ENCODE data around the gene SELENBP1. TPM values are rescaled to one million over a fixed set of nuclear protein-coding genes. Genes with fewer than 3 reads are reported as not detected.

The SELENBP1 gene
- total and polyA plus RNA-seq, 2 of the 13 experiments (the other 11 are each of a cell fraction or from before 2014, with no cell fraction given): 27.8 to 29.0 TPM

- TF ChIP-seq TFE3 (CRISPR knock-in tag; IDR thresholded peaks at IDR 0.05): no peak
- TF ChIP-seq ZNF557 (CRISPR knock-in tag; IDR thresholded peaks at IDR 0.05): no peak
- no peak for TF ChIP-seq GFI1 (CRISPR knock-in tag; IDR thresholded peaks at IDR 0.05; ENCODE audit: borderline replicate concordance)
- no peak for TF ChIP-seq ZNF34 (CRISPR knock-in tag; IDR thresholded peaks at IDR 0.05; ENCODE audit: borderline replicate concordance)
- TF ChIP-seq ZNF782 (CRISPR knock-in tag; IDR thresholded peaks at IDR 0.05; ENCODE audit: borderline replicate concordance): no peak
- no peak for TF ChIP-seq ZNF614 (CRISPR knock-in tag; IDR thresholded peaks at IDR 0.05; ENCODE audit: borderline replicate concordance)
- TF ChIP-seq E2F1 (CRISPR knock-in tag; IDR thresholded peaks at IDR 0.05): no peak
- peak; percentile 75 for TF ChIP-seq SAP130 (CRISPR knock-in tag; IDR thresholded peaks at IDR 0.05; ENCODE audit: low read depth)
- peak; percentile 67 for TF ChIP-seq HNF4A (CRISPR knock-in tag; IDR thresholded peaks at IDR 0.05)
- TF ChIP-seq NKX3-1 (CRISPR knock-in tag; IDR thresholded peaks at IDR 0.05): 0 out of 2 replicates have a peak, but pooled peaks have one; percentile 61
- TF ChIP-seq TCF12 (IDR thresholded peaks at IDR 0.05): no peak
- no peak for TF ChIP-seq TCF12 (CRISPR knock-in tag; IDR thresholded peaks at IDR 0.05)
- TF ChIP-seq ZNF160 (CRISPR knock-in tag; IDR thresholded peaks at IDR 0.05): peak; percentile 27; the same call in 1 of the 2 replicates
- TF ChIP-seq HOXA5 (CRISPR knock-in tag; IDR thresholded peaks at IDR 0.05): no peak
- TF ChIP-seq DNMT3B (CRISPR knock-in tag; conservative IDR thresholded peaks at IDR 0.05): no peak
- TF ChIP-seq TBL1XR1 (IDR thresholded peaks at IDR 0.05; ENCODE audit: borderline replicate concordance, low read length, partially characterized antibody): no peak
- no peak for TF ChIP-seq SIN3B (IDR thresholded peaks at IDR 0.05; ENCODE audit: low read length)
- no peak for TF ChIP-seq NR2F1 (CRISPR knock-in tag; IDR thresholded peaks at IDR 0.05)
- no peak for TF ChIP-seq NFIC (IDR thresholded peaks at IDR 0.05; ENCODE audit: low read length)
- TF ChIP-seq, protein P1, sequence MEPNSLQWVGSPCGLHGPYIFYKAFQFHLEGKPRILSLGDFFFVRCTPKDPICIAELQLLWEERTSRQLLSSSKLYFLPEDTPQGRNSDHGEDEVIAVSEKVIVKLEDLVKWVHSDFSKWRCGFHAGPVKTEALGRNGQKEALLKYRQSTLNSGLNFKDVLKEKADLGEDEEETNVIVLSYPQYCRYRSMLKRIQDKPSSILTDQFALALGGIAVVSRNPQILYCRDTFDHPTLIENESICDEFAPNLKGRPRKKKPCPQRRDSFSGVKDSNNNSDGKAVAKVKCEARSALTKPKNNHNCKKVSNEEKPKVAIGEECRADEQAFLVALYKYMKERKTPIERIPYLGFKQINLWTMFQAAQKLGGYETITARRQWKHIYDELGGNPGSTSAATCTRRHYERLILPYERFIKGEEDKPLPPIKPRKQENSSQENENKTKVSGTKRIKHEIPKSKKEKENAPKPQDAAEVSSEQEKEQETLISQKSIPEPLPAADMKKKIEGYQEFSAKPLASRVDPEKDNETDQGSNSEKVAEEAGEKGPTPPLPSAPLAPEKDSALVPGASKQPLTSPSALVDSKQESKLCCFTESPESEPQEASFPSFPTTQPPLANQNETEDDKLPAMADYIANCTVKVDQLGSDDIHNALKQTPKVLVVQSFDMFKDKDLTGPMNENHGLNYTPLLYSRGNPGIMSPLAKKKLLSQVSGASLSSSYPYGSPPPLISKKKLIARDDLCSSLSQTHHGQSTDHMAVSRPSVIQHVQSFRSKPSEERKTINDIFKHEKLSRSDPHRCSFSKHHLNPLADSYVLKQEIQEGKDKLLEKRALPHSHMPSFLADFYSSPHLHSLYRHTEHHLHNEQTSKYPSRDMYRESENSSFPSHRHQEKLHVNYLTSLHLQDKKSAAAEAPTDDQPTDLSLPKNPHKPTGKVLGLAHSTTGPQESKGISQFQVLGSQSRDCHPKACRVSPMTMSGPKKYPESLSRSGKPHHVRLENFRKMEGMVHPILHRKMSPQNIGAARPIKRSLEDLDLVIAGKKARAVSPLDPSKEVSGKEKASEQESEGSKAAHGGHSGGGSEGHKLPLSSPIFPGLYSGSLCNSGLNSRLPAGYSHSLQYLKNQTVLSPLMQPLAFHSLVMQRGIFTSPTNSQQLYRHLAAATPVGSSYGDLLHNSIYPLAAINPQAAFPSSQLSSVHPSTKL (CRISPR knock-in tag; IDR thresholded peaks at IDR 0.05): peak; percentile 44; the same call in 1 of the 2 replicates
- TF ChIP-seq SP1 (IDR thresholded peaks at IDR 0.05): no peak
- TF ChIP-seq SP1 (CRISPR knock-in tag; IDR thresholded peaks at IDR 0.05): peak; percentile 29; the same call in 1 of the 2 replicates
- no peak for TF ChIP-seq PAF1 (CRISPR knock-in tag; IDR thresholded peaks at IDR 0.05)
Measured at GRCh38 chr1:151372058-151372934, at the start of gene SELENBP1 (continued).
